GM12878 (cell line): ENCODE data around the gene CLINT1. TPM values are rescaled to one million over a fixed set of nuclear protein-coding genes. Genes with fewer than 3 reads are reported as not detected.

Source experiments
- ATAC-seq: fragments of 200-7000 bp; cut with Tn5 transposase; 3 replicates; pipeline ENCODE4 v1.9.1; 2020; ENCODE audit warnings: mild to moderate bottlenecking, moderate library complexity
- BruUV-seq: library from RNA; stranded (reverse); fragments of 400-500 nt; replicated peaks from 2 replicates; lab custom pipeline; 2021; lab: Mats Ljungman, UMichigan
- CTCF ChIA-PET: fragments of 300-600 bp; sonication (Branson Sonifier 250); formaldehyde crosslinking; extraction: SDS; loops from one replicate; lab custom pipeline; 2021; ENCODE audit warnings: inconsistent platforms; lab: Yijun Ruan, JAX
- POLR2A ChIA-PET: fragments of 350-600 bp; formaldehyde crosslinking; extraction: SDS; loops from one replicate; lab custom pipeline; 2021; ENCODE audit warnings: inconsistent platforms; lab: Charles Lee
- RAD21 ChIA-PET: fragments of 300-600 bp; sonication (Branson Sonifier 250); formaldehyde crosslinking; loops from one replicate; lab custom pipeline; 2023; ENCODE audit warnings: antibody characterized with exemption; ENCODE audit not compliant: unreplicated experiment; lab: Charles Lee
- SMC1A ChIA-PET: fragments of 300-600 bp; sonication (Branson Sonifier 250); formaldehyde crosslinking; loops from one replicate; lab custom pipeline; 2023; ENCODE audit not compliant: unreplicated experiment, uncharacterized antibody; lab: Charles Lee
- DNase-seq: peaks from one replicate; pipeline ENCODE4 v3.0.0-alpha.2; 2011; ENCODE audit warnings: low read depth, low spot score
- FAIRE-seq: peaks from 3 replicates; lab custom pipeline; 2011; peaks lifted over from hg19 to GRCh38; lab: Jason Lieb, UNC
- H2AFZ ChIP-seq: 2 replicates; pipeline ENCODE4 v1.6.0; 2011; ENCODE audit warnings: low read depth, low read length, control low read depth; ENCODE audit not compliant: control insufficient read depth
- H3K27ac ChIP-seq: 2 replicates; pipeline ENCODE4 v1.5.1; 2011; ENCODE audit warnings: control low read depth; ENCODE audit not compliant: control insufficient read depth, insufficient read depth
- H3K27me3 ChIP-seq, 2 experiments: replicated peaks in 1 of 2; 2 replicates each; pipeline versions ENCODE4 v1.6.0 to v1.6.1; 2011; ENCODE audit warnings: low read length in 1 of 2; ENCODE audit not compliant: control insufficient read depth in 2 of 2, insufficient read depth in 2 of 2
- H3K36me3 ChIP-seq, 2 experiments: 2 replicates each; pipeline ENCODE4 v1.5.1; 2011; ENCODE audit warnings: low read length in 1 of 2; ENCODE audit not compliant: control insufficient read depth in 2 of 2, insufficient read depth in 2 of 2
- H3K4me1 ChIP-seq: 2 replicates; pipeline ENCODE4 v1.6.1; 2011; ENCODE audit warnings: mild to moderate bottlenecking, low read length, moderate library complexity, mixed read lengths; ENCODE audit not compliant: control insufficient read depth, insufficient read depth
- H3K4me2 ChIP-seq: 2 replicates; pipeline ENCODE4 v1.6.0; 2011; ENCODE audit warnings: control low read depth; ENCODE audit not compliant: control insufficient read depth, insufficient read depth
- H3K4me3 ChIP-seq: fragments of 200-600 bp; sonication (generic); 2 replicates; pipeline ENCODE4 v1.5.1; 2016
- H3K79me2 ChIP-seq: 2 replicates; pipeline ENCODE4 v1.6.0; 2011; ENCODE audit warnings: low read length; ENCODE audit not compliant: control insufficient read depth, insufficient read depth
- H3K9ac ChIP-seq: 2 replicates; pipeline ENCODE4 v1.8.0; 2011; ENCODE audit warnings: low read length, control low read depth, mixed read lengths; ENCODE audit not compliant: control insufficient read depth, insufficient read depth
- H3K9me3 ChIP-seq: replicated peaks from 3 replicates; pipeline ENCODE4 v1.5.1; 2011; ENCODE audit warnings: mild to moderate bottlenecking, low read length; ENCODE audit not compliant: control insufficient read depth, insufficient read depth
- H4K20me1 ChIP-seq: 2 replicates; pipeline ENCODE4 v1.6.0; 2011; ENCODE audit not compliant: control insufficient read depth, insufficient read depth
- GATAD2B ChIP-seq: fragments of 450-650 bp; conservative IDR thresholded peaks from 2 replicates; pipeline ENCODE4 v1.6.1; 2017; ENCODE audit warnings: low read depth, mild to moderate bottlenecking, moderate library complexity
- ZBTB33 ChIP-seq: fragments of 450-650 bp; IDR thresholded peaks from 2 replicates; pipeline ENCODE4 v1.6.1; 2017; ENCODE audit warnings: mild to moderate bottlenecking
- WGBS: methylation state at CpG from one replicate; pipeline ENCODE4 v1.1.6; 2016; ENCODE audit warnings: low lambda C conversion rate; ENCODE audit not compliant: insufficient replicate concordance, insufficient coverage; ENCODE audit errors: missing lambda C conversion rate; 5-methylcytosine and 5-hydroxymethylcytosine counted together
- in situ Hi-C: fragments of 300-500 bp; cut with MboI; formaldehyde crosslinking; loops from 9 replicates; pipeline ENCODE4 v1.14.3; 2018; ENCODE audit warnings: mixed read lengths
- intact Hi-C: fragments of 100-400 bp; cut with micrococcal nuclease; formaldehyde crosslinking; loops from one replicate; pipeline ENCODE4 v1.14.2; 2022; ENCODE audit not compliant: unreplicated experiment
- polyA plus RNA-seq, 11 experiments: library from polyadenylated mRNA; depleted of rRNA in 4 of 11; unstranded in 6 of 11; stranded (reverse) in 5 of 11; fragments of >200 nt; fragmentation: Nextera tagmentation in 4 of 11; fragmentation: Illumina TruSeq in 1 of 11; extraction: Ambion mirVana in 4 of 11; extraction: Trizol in 1 of 11; gene quantifications; 1 replicate in 1 of 11; 2 replicates in 10 of 11; pipeline versions ENCODE4 v1.2.1 to v1.2.3, GENCODE V29; 2011 to 2016; ENCODE audit warnings: inconsistent platforms in 2 of 11, missing spikeins in 2 of 11, low read depth in 1 of 11
- total RNA-seq, 4 experiments: library from RNA; depleted of rRNA in 3 of 4; stranded (reverse); fragments of >200 nt in 3 of 4; fragmentation: Illumina TruSeq in 1 of 4; extraction: Trizol in 1 of 4; gene quantifications; 2 replicates each; pipeline versions ENCODE4 v1.2.1 to v1.2.3, GENCODE V29; 2013 to 2021
- TF ChIP-seq, protein P1 (sequence below): fragments of 450-650 bp; conservative IDR thresholded peaks from 2 replicates; pipeline ENCODE4 v1.6.1; 2017; ENCODE audit warnings: mild to moderate bottlenecking, moderate library complexity

CLINT1 gene
- total and polyA plus RNA-seq, 10 of the 15 experiments (the other 5 are each of a cell fraction or from before 2014, with no cell fraction given): 30.0 to 136 (median 105) TPM

GRCh38 chr5:157821822-157822622 is 36.9 kb downstream of the CLINT1 start:
- H3K9me3 ChIP-seq: no peaks in the 10 kb centered on the region
- no peak for FAIRE-seq
- RAD21 ChIA-PET: interaction anchor here (0.7 to 1.8 kb wide), 5 partner anchors 30 to 292 kb away, joined by 3 to 7 read pairs (median 4); no protein-coding TSS in a partner anchor
- no peaks in the 10 kb centered on the region; a peak in 2 of 4 replicates for H3K36me3 ChIP-seq
- intact Hi-C loops: no loop called here
- H3K4me2 ChIP-seq: no peak overlapping the region
- H4K20me1 ChIP-seq: no peaks in the 10 kb centered on the region
- POLR2A ChIA-PET: interaction anchor here (0.8 to 1.2 kb wide), 2 partner anchors 11 kb away, joined by 3 to 4 read pairs; no protein-coding TSS in a partner anchor
- H3K9ac ChIP-seq: no peak overlapping the region
- no peaks in the 10 kb centered on the region for H3K27me3 ChIP-seq
- no peak overlapping the region for H2AFZ ChIP-seq
- no peaks in the 10 kb centered on the region for H3K4me1 ChIP-seq
- peak; percentile 17; the same call in 1 of the 3 replicates for ATAC-seq
- no peak overlapping the region for H3K27ac ChIP-seq
- in situ Hi-C loops: loop anchor here (5.0 kb wide), 2 partner anchors 95 to 125 kb away; no protein-coding TSS in a partner anchor
- CTCF ChIA-PET: interaction anchor here (0.9 to 5.1 kb wide), 7 partner anchors 9 to 127 kb away, joined by 3 to 41 read pairs (median 6); no protein-coding TSS in a partner anchor
- no peak for TF ChIP-seq GATAD2B
- TF ChIP-seq ZBTB33: peak; percentile 96
- TF ChIP-seq, protein P1, sequence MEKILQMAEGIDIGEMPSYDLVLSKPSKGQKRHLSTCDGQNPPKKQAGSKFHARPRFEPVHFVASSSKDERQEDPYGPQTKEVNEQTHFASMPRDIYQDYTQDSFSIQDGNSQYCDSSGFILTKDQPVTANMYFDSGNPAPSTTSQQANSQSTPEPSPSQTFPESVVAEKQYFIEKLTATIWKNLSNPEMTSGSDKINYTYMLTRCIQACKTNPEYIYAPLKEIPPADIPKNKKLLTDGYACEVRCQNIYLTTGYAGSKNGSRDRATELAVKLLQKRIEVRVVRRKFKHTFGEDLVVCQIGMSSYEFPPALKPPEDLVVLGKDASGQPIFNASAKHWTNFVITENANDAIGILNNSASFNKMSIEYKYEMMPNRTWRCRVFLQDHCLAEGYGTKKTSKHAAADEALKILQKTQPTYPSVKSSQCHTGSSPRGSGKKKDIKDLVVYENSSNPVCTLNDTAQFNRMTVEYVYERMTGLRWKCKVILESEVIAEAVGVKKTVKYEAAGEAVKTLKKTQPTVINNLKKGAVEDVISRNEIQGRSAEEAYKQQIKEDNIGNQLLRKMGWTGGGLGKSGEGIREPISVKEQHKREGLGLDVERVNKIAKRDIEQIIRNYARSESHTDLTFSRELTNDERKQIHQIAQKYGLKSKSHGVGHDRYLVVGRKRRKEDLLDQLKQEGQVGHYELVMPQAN: no peak
- H3K79me2 ChIP-seq: no peaks in the 10 kb centered on the region; the same call in 1 of the 2 replicates
- BruUV-seq: no TSS peak
- SMC1A ChIA-PET: interaction anchor here (1.0 to 1.9 kb wide), 5 partner anchors 29 to 173 kb away, joined by 3 to 11 read pairs (median 5); no protein-coding TSS in a partner anchor
- no peak overlapping the region for H3K4me3 ChIP-seq
- DNase-seq: no peak
- whole genome bisulfite sequencing: 83% methylated on average over 7 of the region's 7 CpGs
